Mucosa of gallbladder (tissue), 1 donor: ENCODE results near the gene TMEM218. TPM values are rescaled to one million over a fixed set of nuclear protein-coding genes. Genes with fewer than 3 reads are reported as not detected.

ENCODE experiments used
- DNase-seq: peaks from one replicate; pipeline ENCODE4 v3.0.0-alpha.2; 2020; ENCODE audit warnings: low spot score
- total RNA-seq: library from RNA; stranded (reverse); gene quantifications from one replicate; pipeline ENCODE4 v1.2.1, GENCODE V29; 2021
- donor health status: DM: no; HTN: no; CAD: no.

TMEM218 gene
- total RNA-seq, 1 donor from 2014 or later: 18.7 TPM

- DNase-seq: no peak
Measured at GRCh38 chr11:125075900-125076317, 35.5 kb downstream of the TMEM218 start.

GRCh38 chr11:125075242-125075625, 36.2 kb downstream of the TMEM218 start:
- DNase-seq: no peak

GRCh38 chr11:125074511-125075241, 36.8 kb downstream of the TMEM218 start:
- DNase-seq: no peak

- no peak for DNase-seq
Measured at GRCh38 chr11:125073616-125074483, 37.6 kb downstream of the TMEM218 start.

GRCh38 chr11:125072961-125073590, 38.4 kb downstream of the TMEM218 start:
- DNase-seq: no peak

- peak; percentile 24 for DNase-seq
Measured at GRCh38 chr11:125072218-125072960, 39.0 kb downstream of the TMEM218 start.

GRCh38 chr11:125071846-125072217, 39.6 kb downstream of the TMEM218 start:
- peak; percentile 9 for DNase-seq

- peak; percentile 10 for DNase-seq
Measured at GRCh38 chr11:125071435-125071834, 40.0 kb downstream of the TMEM218 start.

- DNase-seq: peak; percentile 71
Measured at GRCh38 chr11:125070699-125071254, 40.6 kb downstream of the TMEM218 start.

GRCh38 chr11:125069796-125070195, 41.6 kb downstream of the TMEM218 start:
- peak; percentile 9 for DNase-seq

- no peak for DNase-seq
Measured at GRCh38 chr11:125069008-125069407, 42.4 kb downstream of the TMEM218 start.

- DNase-seq: no peak
Measured at GRCh38 chr11:125068368-125068767, 43.1 kb downstream of the TMEM218 start.

GRCh38 chr11:125064070-125064469, 47.4 kb downstream of the TMEM218 start:
- DNase-seq: no peak

- peak; percentile 9 for DNase-seq
Measured at GRCh38 chr11:125063429-125064043, 47.9 kb downstream of the TMEM218 start.

- peak; percentile 52 for DNase-seq
Measured at GRCh38 chr11:125062931-125063428, 48.4 kb downstream of the TMEM218 start, which contains the start of gene SLC37A2. Gene SLC37A2 (plus strand): TSS chr11:125063305. CDS start chr11:125063368, 63 bp downstream.

- DNase-seq: no peak
Measured at GRCh38 chr11:125062218-125062930, 49.1 kb downstream of the TMEM218 start.

- DNase-seq: no peak
Measured at GRCh38 chr11:125061281-125061680, 50.1 kb downstream of the TMEM218 start.

- DNase-seq: no peak
Measured at GRCh38 chr11:125057693-125058016, 53.8 kb downstream of the TMEM218 start.

GRCh38 chr11:125056931-125057692, 54.3 kb downstream of the TMEM218 start:
- no peak for DNase-seq
